ENCODE data around the gene GLT8D1. TPM values are rescaled to one million over a fixed set of nuclear protein-coding genes. Genes with fewer than 3 reads are reported as not detected.

GLT8D1 gene
- total and polyA plus RNA-seq, 2 experiments from 2014 or later, result 30.0 to 40.8 TPM

- DNase-seq (ENCODE audit: low spot score), result no peak
- Histone ChIP-seq H3K27me3 (ENCODE audit: insufficient read depth) (no peaks in the 10 kb centered on the region), H3K36me3 (ENCODE audit: insufficient read depth) (peaks cover 17% of the 10 kb centered on the region), H3K9me2 (ENCODE audit: insufficient read depth) (no peaks in the 10 kb centered on the region), H2AFZ (no peak overlapping the region), H3F3A (replicated peaks; ENCODE audit: low read depth) (0 out of 2 replicates have a peak, but pooled peaks cover 7% of the 10 kb centered on the region), H3K4me1 (ENCODE audit: insufficient read depth) (peaks cover 13% of the 10 kb centered on the region; the same call in 1 of the 2 replicates), H3K4me2 (no peak overlapping the region), H3K4me3 (no peak overlapping the region), H3K79me2 (replicated peaks; ENCODE audit: insufficient read depth) (peaks cover 23% of the 10 kb centered on the region), H4K20me1 (replicated peaks; ENCODE audit: insufficient read depth) (peaks cover 13% of the 10 kb centered on the region), H3K27ac (ENCODE audit: low read depth) (no peak overlapping the region)
- TF ChIP-seq ZNF114 (CRISPR knock-in tag; IDR thresholded peaks at IDR 0.05), result no peak
- no peak for TF ChIP-seq REST (IDR thresholded peaks at IDR 0.05; ENCODE audit: unreplicated experiment)
- ATAC-seq, result no peak
- Mint-ChIP-seq H3K36me3 (ENCODE audit: low read depth) (peaks cover 37% of the 10 kb centered on the region), H3K4me1 (peaks cover 3% of the 10 kb centered on the region; the same call in 2 of the 3 replicates), H3K4me3 (no peak overlapping the region), H3K27ac (peak overlapping the region; percentile 72), H3K27me3 (ENCODE audit: insufficient read depth, low read depth, poor library complexity) (no peaks in the 10 kb centered on the region), H3K9me3 (no peaks in the 10 kb centered on the region)
Measured at GRCh38 chr3:52671676-52672075, 33.9 kb downstream of the GLT8D1 start.

GRCh38 chr3:52670621-52671521 is 34.7 kb downstream of the GLT8D1 start:
- Histone ChIP-seq H3F3A (replicated peaks; ENCODE audit: low read depth) (0 out of 2 replicates have a peak, but pooled peaks cover 5% of the 10 kb centered on the region), H3K9me2 (ENCODE audit: insufficient read depth) (no peaks in the 10 kb centered on the region), H3K4me2 (no peak overlapping the region), H3K4me1 (ENCODE audit: insufficient read depth) (peaks cover 13% of the 10 kb centered on the region; the same call in 1 of the 2 replicates), H3K27me3 (ENCODE audit: insufficient read depth) (no peaks in the 10 kb centered on the region), H3K79me2 (replicated peaks; ENCODE audit: insufficient read depth) (peaks cover 23% of the 10 kb centered on the region), H3K27ac (ENCODE audit: low read depth) (0 out of 2 replicates have a peak overlapping the region, but pooled peaks have one; percentile 29), H3K36me3 (ENCODE audit: insufficient read depth) (peaks cover 12% of the 10 kb centered on the region), H3K4me3 (no peak overlapping the region), H2AFZ (no peak overlapping the region), H4K20me1 (replicated peaks; ENCODE audit: insufficient read depth) (peaks cover 13% of the 10 kb centered on the region)
- Mint-ChIP-seq H3K9me3 (no peaks in the 10 kb centered on the region), H3K4me3 (no peak overlapping the region), H3K36me3 (ENCODE audit: low read depth) (peaks cover 33% of the 10 kb centered on the region), H3K27ac (peak overlapping the region; percentile 72; the same call in 1 of the 2 replicates), H3K4me1 (peaks cover 3% of the 10 kb centered on the region; the same call in 2 of the 3 replicates), H3K27me3 (ENCODE audit: insufficient read depth, low read depth, poor library complexity) (no peaks in the 10 kb centered on the region)
- no peak for TF ChIP-seq ZNF331 (CRISPR knock-in tag; IDR thresholded peaks at IDR 0.05; ENCODE audit: low read depth)
- TF ChIP-seq ZNF114 (CRISPR knock-in tag; IDR thresholded peaks at IDR 0.05), result no peak
- TF ChIP-seq REST (IDR thresholded peaks at IDR 0.05; ENCODE audit: unreplicated experiment), result no peak
- no peak for TF ChIP-seq NANOG (IDR thresholded peaks at IDR 0.05; ENCODE audit: borderline replicate concordance)
- TF ChIP-seq ZNF462 (CRISPR knock-in tag; IDR thresholded peaks at IDR 0.05), result no peak
- no peak for DNase-seq (ENCODE audit: low spot score)
- ATAC-seq, result peak; percentile 39; the same call in 2 of the 3 replicates

Measured in GM23338 (cell line).